GM19468 (cell line): ENCODE data around the gene DRD4.
"Not testable (repeated sequence)": the region's sequence is repeated elsewhere in the genome, so short reads cannot be mapped to it uniquely, and the experiment has no call there.

Experiments used
- ATAC-seq: cut with Tn5 transposase; IDR thresholded peaks from one replicate; pipeline ENCODE4 v1.9.1; 2021; ENCODE audit warnings: mild to moderate bottlenecking, moderate library complexity, moderate number of reproducible peaks; ENCODE audit not compliant: unreplicated experiment; ENCODE audit errors: extremely low read depth

The DRD4 gene

GRCh38 chr11:665062-665703 lies 28.1 kb downstream of the DRD4 start:
- no peak for ATAC-seq

- no peak for ATAC-seq
These were observed 28.7 kb downstream of the DRD4 start for GRCh38 chr11:665704-666281.

GRCh38 chr11:673866-674265 lies 36.8 kb downstream of the DRD4 start:
- no peak for ATAC-seq

- ATAC-seq = no peak
These were observed 37.3 kb downstream of the DRD4 start for GRCh38 chr11:674406-674805.

GRCh38 chr11:678297-678696 lies 41.2 kb downstream of the DRD4 start:
- ATAC-seq = no peak

GRCh38 chr11:679271-680207 lies 42.5 kb downstream of the DRD4 start:
- no peak for ATAC-seq

GRCh38 chr11:680476-680875 lies 43.4 kb downstream of the DRD4 start:
- no peak for ATAC-seq

- no peak for ATAC-seq
These were observed 43.9 kb downstream of the DRD4 start for GRCh38 chr11:680970-681369.

GRCh38 chr11:686451-687243 lies 49.6 kb downstream of the DRD4 start:
- ATAC-seq = no peak

GRCh38 chr11:687751-688150 lies 50.7 kb downstream of the DRD4 start:
- ATAC-seq = no peak

GRCh38 chr11:688681-689080 lies 51.6 kb downstream of the DRD4 start:
- no peak for ATAC-seq

- ATAC-seq = no peak
These were observed 52.6 kb downstream of the DRD4 start for GRCh38 chr11:689625-690024.

- not testable (repeated sequence) for ATAC-seq
These were observed 53.2 kb downstream of the DRD4 start for GRCh38 chr11:690244-690643.
